Activated CD4-positive, alpha-beta T cell treated with anti-CD3 and anti-CD28 coated beads, Interleukin-10, Interleukin-2, amounts not matched to agents 100 ng/mL and 50 ng/mL, durations not matched to agents 16 hours and 8 hours (primary cell): ENCODE results near the gene ENO2.
"Not testable (repeated sequence)": the region's sequence is repeated elsewhere in the genome, so short reads cannot be mapped to it uniquely, and the experiment has no call there.

ENCODE experiments used
- DNase-seq: peaks from one replicate; pipeline ENCODE4 v3.0.0-alpha.2; 2020

ENO2 gene

DNA sequence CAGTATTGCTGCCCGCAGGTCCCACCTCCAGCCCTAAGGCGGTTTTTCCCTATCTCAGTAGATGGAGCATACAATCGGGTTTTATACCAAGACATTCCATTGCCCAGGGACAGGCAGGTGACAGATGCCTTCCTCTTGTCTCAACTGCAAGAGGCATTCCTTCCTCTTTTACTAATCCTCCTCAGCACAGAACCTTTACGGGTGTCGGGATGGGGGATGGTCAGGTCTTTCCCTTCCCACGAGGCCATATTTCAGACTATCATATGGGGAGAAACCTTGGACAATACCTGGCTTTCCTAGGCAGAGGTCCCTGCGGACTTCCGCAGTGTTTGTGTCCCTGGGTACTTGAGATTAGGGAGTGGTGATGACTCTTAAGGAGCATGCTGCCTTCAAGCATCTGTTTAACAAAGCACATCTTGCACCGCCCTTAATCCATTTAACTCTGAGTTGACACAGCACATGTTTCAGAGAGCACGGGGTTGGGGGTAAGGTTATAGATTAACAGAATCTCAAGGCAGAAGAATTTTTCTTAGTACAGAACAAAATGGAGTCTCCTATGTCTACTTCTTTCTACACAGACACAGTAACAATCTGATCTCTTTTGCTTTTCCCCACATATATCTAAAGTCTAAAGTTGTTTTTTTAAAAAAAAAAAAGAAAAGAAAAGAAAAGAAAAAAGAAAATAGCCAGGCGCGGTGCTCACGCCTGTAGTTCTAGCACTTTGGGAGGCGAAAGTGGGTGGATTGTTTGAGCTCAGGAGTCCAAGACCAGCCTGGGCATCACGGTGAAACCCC lies 28.0 kb upstream of the ENO2 start:
- DNase-seq: not testable (repeated sequence)

DNA sequence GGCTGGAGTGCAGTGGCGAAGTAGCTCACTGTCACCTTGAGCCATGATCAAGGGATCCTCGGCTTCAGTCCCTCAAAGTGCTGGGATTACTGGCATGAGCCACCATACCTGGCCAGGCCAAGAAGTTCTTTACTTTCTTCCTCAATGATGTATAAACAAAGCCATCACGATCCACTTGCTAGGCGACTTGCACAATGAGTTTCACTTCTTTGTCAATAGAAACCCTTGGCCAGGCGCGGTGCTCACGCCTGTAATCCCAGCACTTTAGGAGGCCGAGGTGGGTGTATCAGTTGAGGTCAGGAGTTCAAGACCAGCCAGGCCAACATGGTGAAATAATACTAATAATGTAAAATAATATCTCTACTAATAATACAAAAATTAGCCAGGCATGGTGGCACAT lies 26.9 kb upstream of the ENO2 start:
- DNase-seq: no peak

DNA sequence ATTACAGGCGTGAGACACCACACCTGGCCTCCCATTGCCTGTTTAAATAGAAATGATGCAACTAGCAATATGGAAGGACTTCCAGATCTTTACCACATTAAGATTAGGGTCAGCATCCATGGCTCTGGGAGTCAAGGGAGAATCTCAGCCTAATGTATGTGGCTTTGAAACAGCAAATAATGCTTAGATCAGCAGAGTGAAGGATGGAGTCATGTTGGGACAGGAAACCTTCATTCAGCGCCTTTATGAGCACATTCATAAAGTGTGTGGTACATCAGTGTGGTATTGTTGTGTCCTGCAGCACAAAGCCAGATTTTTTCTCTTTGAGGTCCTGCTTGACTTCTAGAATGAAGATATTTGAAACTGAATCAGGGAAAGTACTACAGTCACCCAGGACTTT lies 26.0 kb upstream of the ENO2 start:
- peak; percentile 24 for DNase-seq

DNA sequence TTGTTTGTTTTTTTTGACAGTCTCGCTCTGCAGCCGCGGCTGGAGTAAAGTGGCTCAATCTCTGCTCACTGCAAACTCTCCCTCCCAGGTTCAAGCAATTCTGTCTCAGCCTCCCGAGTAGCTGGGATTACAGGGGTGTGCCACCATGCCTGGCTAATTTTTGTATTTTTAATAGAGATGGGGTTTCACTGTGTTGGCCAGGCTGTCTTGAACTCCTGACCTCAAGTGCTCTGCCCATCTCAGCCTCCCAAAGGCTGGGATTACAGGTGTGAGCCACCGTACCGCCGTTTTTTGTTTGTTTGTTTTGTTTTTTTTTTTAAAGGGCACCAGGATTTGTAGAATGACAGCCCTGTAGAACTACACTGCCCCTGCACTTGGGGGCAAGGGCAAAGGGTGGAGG lies 25.6 kb upstream of the ENO2 start:
- not testable (repeated sequence) for DNase-seq

DNA sequence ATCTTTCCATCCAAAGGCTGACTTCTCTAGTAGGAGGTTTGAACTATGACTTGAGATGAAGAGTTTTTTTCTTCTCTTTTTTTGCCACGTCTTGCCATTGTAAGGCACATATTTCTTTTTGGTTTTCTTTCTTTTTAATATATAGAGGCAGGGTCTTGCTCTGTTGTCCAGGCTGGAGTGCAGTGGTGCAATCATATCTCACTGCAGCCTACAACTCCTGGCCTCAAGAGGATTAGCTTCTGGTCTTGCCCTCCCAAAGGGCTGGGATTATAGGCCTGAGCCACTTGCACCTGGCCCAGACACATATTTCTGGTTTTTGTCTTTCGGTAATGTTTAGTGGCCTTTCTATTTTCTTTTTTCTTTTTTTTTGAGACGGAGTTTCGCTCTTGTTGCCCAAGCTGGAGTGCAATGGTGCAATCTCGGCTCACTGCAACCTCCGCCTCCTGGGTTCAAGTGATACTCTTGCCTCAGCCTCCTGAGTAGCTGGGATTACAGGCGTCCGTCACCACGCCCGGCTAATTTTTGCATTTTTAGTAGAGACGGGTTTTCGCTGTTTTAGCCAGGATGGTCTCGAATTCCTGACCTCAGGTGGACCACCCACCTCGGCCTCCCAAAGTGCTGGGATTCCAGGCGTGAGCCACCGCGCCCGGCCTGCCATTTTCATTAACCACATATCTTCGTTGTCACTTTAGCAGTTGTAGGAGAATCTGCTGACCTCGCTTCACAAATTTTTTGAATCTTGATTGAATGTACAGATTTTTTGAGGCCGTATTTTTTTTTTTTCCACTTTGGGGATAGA lies 24.4 kb upstream of the ENO2 start:
- DNase-seq: not testable (repeated sequence)

DNA sequence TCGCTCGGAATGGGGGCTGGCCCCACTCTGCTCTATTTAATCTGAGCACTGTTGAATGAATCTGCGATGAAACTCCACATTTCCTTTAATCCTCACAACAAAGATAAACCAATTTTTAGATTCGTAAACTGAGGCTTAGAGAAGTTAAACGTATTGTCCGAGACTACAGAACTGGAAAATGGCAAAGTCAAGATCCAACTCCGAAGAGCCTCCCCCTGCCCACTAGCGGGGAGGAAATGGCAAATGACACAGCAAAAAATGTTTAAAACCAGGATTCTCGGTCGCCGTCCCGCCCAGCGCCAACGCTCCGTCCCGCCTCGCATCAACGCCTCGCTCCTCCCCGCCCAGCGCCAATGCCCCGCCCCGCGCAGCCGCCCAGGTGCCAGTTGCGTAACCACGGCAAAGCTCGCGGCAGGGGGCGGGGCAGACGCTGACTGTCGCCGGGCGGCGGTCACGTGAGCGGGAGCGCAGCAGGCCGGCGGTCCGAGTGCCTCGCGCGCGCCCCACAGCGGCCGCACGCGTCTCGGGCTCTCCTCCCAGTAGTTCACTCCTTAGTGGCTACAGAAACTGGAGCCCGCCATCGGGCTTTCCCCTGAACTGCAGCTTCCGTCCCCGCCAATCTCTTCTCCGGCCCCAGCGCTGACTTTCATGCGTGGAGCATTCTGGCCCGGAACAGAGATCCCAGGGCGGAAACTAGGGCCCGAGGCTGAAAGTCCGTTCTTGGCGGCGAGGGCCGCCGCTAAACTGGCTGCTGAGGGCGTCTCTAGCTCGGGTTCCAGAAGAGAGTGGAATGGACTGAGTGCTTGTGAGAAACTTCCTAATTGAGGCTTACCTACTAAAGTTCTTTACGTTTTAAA lies 23.4 kb upstream of the ENO2 start:
- DNase-seq: peak; percentile 99

DNA sequence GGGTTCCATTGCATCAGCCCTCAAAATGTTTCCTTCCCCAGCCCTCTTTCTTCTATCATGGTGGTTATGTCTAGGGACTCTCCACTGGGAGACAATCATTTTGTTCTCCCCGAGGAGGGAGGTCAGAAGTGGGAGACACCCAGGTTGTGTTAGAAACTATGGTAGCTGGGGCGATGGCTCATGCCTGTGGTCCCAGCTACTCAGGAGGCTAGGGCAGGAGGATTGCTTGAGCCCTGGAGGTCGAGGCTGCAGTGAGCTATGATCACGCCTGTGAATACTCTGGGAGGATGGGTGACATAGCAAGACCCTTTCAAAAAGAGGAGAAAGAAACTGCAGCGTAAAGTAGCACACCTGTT lies 22.8 kb upstream of the ENO2 start:
- DNase-seq: peak; percentile 33

DNA sequence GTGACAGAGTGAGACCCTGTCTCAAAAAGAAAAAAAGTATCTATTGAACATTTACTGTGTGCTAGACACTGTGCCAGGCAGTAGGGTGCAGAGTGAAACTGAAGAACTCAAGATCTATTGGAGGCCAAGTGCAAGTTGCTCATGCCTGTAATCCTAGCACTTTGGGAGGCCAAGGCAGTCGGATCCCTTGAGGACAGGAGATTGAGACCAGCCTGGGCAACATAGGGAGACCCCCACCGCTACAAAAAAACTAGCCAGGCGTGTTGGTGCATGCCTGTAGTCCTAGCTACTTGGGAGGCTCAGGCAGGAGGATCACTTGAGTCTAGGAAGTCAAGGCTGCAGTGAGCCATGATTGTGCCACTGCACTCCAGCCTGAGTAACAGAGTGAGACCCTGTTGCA lies 21.7 kb upstream of the ENO2 start:
- DNase-seq: not testable (repeated sequence)

DNA sequence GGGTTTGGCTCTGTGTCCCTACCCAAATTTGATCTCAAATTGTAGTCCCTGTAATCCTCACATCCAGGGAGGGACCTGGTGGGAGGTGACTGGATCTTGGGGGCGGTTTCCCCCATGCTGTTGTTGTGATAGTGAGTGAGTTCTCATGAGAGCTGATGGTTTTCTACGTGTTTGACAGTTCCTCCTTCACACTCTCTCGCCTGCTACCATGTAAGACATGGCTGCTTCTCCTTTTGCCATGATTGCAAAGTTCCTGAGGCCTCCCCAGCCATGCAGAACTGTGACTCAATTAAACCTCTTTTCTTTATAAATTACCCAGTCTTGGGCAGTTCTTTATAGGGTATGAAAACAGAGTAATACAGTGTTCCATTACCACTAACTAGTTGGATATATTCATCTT lies 20.1 kb upstream of the ENO2 start:
- DNase-seq: no peak

DNA sequence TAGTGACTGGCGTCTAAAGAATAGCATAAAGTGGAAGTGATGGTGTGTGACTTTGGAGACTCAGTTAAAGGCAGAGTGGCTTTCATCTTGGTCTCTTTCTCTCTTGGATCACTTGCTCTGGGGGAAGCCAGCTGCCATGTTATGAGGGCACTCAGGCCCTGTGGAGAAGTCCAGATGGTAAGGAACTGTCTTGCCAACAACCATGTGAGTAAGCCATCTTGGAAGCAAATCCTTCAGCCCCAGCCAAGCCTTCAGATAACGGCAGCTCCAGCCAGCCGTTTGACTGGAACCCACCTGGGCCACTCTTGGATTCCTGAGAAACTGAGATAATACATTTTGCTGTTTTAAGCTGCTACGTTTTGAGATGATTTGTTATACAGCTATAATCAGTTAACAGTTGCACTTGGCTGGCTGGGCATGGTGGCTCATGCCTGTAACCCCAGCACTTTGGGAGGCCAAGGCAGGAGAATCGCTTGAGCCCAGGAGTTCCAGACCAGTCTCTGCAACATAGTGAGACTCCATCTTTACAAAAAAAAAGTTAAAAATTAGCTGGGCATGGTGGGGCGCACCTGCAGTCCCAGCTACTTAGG lies 17.4 kb upstream of the ENO2 start:
- no peak for DNase-seq

DNA sequence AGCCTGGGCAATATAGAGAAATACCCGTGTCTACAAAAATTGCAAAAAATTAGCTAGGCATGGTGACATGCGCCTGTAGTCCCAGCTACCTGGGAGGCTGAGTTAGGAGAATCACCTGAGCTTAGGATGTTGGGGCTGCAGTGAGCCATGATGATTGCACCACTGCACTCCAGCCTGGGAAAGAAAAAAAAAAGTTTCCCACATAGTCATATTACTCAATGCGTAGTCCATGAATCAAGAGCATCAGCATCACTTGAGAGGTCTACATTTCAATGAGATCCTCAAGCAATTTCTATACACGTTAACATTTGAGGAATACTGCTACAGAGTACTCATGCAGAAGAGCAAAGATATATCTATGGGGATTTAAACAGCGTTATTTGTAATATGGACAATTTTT lies 15.0 kb upstream of the ENO2 start:
- DNase-seq: no peak

DNA sequence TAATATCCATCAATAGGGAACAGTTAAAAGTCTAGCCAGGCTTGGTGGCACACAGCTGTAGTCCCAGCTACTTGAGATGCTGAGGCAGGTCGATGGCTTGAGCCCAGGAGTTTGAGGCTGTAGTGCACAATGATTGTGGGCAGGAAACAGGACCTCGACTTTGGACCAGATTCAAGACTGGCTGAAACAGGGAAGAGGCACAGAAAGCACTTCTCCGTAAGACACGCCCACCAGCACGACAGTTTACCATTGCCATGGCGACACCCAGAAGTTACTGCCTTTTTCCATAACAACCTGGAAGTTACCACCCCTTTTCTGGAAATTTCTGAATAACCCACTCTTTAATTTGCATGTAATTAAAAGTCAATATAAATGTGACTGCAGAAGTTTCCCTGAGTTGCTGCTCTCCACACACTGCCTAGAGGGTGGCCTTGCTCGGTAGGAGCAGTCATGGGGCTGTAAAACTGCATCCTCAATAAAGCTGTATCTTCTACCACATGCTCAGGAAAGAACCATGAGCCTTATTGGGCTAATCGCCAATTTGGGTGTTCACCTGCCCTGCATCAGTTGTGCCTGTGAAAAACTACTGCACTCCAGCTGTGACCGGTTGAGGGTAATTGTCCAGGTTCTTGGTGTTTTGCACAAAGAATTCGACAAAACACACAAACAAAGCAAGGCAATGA lies 14.4 kb upstream of the ENO2 start:
- DNase-seq: no peak

DNA sequence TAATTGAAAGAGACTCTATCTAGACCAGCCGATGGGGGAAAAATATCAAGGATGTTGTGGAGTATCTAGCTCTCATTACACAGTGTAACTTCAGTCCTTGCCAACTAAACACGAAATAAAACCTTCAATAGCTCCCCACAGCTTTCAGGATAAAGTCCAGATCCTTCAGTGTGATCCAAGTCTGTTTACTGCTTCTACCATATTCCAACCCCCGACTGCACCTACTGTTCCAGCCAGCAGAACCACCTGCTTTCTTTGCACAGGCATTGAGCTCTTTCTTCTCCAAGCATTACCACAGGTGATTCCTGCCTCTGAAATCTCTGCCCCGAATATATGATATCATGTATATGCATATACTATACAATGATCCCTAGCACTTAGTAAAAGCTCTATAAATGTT lies 11.9 kb upstream of the ENO2 start:
- DNase-seq: no peak

DNA sequence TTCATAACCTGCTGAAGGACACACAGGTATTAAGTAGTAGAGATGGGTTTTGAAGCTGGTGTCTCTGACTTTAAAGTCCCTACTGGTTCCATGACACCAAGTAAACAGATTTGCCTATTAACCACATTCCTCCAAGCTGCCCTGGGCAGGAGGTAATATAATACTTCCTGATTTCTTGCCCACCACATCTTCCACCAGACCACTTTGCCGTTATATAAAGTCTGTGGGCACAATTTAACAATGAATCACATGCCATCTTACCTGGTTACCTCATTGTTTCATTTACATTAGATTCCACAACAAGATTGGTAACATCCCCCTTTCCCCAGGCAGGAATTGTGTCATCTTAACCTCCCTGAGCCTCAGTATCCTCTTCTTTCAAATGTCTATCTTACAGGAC lies 10.7 kb upstream of the ENO2 start:
- DNase-seq: no peak

DNA sequence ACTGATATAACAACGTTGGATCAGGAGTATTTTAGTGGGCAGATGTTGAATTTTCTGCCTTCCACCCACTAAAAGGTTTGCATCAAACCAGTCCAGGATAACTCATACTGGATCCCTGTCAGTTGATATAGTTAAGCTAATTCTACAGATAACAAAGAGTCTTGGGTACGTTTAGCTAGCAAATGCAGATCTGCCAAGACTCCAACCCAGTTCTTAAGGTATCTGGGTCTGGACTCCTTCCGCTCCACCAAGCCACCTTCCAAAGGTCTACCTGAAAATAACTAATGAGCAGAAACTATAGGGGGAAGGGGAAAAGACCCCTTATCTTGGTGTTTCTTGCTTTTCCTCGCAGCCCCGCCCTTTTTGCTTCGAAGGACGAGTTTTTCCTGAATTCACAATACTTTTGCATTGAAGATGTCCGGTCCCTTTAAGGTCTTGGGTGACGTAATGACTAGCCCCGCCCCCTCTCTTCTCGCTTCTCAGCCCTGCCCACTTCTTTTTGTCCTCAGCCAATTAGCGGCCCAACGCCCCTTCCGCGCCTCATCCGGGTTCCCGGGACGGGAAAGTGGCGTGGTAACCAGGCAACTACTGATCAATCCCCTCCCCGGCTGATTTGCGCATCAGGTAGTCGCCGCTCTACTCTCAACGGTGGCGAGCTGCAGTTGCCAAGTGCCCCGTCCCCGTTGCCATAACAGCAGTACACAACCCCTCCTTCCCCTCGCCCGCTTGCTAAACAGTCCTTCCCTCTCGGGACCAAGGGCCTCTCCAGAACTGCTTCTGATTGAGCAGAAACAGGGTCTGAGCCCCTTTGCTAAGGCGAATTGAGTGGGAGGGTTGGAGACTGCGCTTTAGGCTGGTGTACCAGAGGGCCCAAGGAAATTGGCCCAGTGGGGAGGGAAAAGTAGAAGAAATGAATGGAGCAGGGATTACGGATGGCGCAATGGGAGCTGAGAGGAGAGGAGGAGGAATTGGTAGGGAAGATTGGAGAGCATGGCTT lies 9.8 kb upstream of the ENO2 start, which contains the start of gene LRRC23:
Gene LRRC23 (plus strand): TSS at position 543 of the 997 bp plus-strand sequence. CDS start 812 bp downstream, outside the sequence.
- DNase-seq: peak; percentile 99

DNA sequence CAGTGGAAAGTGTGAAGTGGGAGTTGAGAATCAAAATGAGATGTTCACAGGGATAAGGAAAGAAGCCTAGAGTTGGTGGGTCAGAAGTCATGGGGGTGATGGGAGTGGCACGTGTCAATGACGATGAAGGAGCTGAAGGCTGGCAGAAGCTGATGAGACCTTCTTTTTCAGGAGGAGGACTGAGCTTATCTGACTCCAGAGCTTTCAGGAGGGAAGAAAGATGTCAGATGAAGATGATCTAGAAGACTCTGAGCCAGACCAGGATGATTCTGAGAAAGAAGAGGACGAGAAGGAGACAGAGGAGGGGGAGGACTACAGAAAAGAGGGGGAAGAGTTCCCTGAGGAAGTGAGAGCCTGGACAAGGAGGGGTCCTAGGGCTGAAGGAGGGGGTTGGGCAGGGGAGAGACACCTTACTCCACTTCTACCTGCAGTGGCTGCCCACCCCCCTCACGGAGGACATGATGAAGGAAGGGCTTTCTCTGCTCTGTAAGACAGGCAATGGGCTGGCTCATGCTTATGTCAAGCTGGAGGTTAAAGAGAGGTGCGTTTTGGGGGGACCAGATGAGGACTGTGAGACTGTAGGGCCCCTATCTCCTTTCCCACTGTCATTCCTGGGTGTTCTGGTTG lies 8.9 kb upstream of the ENO2 start:
- no peak for DNase-seq

DNA sequence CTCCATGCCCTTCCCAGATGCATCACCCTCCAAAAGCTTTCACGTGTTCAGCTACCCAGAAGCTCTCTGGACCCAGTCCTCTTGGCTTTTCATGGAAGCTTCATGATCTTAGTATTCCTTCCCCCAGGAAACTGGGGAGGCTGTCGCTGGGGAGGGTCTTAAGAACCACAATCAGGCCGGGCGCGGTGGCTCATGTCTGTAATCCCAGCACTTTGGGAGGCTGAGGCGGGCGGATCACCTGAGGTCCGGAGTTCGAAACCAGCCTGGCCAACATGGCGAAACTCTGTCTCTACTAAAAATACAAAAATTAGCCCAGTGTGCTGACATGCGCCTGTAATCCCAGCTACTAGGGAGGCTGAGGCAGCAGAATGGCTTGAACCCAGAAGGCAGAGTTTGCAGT lies 6.2 kb upstream of the ENO2 start:
- DNase-seq: not testable (repeated sequence)

DNA sequence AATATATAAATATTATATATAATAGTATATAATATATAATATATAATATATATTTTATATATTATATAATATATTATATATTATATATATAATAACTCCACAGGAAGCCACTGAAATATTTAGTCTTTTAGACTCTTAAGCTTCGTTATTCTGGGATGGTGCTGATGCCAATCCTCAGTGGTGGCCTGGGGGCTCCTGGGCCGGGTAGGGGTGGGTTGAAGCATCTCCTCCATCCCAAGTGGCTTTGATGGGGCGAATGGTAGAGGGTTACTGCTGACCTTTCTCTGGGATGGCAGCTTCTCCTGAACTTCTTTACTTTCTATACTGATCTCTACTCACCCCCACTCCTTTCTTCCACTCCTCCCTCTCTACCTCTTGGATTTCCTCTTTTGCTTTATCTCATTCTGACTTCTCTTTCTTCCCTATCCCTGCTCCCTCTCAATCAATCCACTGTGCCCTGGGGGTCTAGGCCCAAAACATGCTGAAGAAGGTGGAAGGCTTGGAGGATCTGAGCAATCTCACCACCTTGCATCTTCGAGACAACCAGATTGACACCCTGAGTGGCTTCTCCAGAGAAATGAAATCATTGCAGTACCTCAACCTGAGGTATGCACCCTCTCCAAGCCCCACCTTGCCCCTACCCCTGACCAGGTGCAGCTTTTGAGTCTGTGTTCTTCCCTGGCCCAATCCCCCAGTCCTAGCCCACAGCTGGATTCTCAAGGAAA lies 4.8 kb upstream of the ENO2 start:
- no peak for DNase-seq

DNA sequence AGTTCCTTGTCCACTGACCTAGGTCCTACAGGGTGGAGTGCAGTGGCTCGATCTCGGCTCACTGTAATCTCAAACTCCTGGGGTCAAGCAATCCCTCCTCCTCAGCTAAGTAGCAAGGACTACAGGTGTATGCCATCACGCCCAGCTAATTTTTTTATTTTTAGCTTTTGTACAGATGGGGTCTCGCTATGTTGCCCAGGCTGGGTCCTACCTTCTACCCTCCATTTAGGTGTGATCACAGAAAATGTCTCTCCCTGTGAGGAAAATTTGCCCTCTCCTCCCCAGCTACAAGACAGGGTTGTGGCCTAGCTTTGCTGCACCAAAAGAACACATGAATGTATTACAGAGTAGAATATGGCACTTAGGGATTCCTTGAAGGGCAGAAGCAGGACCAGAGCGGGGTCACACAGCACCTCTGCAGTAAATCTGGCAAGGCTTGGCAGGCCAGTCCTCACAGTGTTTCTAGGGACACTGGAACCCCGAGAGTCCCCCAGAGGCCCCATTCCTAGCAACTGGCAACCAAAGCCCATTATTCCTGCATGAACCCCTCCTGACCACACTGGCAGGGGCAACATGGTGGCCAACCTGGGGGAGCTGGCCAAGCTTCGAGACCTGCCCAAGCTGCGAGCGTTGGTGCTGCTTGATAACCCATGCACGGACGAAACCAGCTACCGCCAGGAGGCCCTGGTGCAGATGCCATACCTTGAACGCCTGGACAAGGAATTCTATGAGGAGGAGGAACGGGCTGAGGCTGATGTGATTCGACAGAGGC lies 2.0 kb upstream of the ENO2 start:
- no peak for DNase-seq
